NCI-H526 treated with DMSO at 0.1 percent for 48 hours (cell line): ENCODE measurements around the gene PIMREG.
"Not testable (repeated sequence)": the region's sequence is repeated elsewhere in the genome, so short reads cannot be mapped to it uniquely, and the experiment has no call there.

Experiments
- DNase-seq: peaks from one replicate; lab custom pipeline; 2025; lab: John Stamatoyannopoulos, UW

PIMREG gene

DNA sequence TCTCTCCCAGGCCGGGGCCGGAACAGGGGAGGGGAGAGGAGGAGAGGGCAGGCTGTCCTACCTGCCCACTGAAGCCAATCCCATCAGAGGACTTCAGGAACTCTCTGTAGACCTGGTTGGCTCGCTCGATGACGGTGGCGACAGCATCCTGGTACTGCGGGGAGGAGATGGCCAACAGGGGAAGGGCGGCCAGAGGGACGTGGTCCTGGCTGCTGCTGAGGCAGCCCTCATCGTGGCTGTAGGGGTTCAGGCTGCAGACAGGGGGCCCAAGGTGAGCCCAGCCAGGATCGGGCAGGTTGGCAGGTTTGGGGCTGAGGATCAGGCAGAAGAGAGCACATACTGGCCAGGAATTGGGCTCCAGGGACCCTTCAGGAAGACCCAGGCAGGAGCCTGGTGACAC, 34.2 kb downstream of the PIMREG start:
- DNase-seq = no peak

DNA sequence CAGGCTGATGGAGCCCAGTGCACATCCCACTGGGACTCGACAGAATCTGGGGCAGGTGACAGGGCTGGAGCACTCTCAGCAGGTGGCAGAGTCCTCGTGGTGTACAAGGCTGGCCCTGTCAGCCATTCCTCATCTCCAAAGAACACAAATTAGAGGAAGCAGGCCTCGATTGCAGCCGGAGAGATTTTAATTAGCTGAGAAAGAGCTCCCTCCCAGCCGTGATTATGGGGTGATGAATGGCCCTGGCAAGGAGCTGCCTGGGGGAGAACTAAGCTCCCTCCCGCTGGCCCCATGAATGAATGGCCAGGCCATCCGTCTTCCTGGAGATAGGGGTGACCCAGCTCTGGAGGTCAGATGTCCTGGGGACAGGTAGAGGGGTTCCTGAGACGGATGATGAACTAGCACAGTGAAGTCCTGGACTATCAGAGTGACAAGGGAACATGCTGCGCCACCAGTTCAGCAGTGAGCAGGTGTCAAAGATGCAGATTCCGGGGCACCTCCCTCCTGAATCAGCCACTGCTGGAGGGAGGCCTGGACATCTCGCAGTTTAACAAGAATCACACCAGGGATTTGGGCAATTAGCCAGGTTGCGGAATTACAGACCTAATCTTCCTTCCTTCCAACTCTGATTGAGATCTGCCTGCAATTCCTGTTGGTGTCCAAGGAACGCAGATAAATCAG, 35.5 kb downstream of the PIMREG start:
- no peak for DNase-seq

DNA sequence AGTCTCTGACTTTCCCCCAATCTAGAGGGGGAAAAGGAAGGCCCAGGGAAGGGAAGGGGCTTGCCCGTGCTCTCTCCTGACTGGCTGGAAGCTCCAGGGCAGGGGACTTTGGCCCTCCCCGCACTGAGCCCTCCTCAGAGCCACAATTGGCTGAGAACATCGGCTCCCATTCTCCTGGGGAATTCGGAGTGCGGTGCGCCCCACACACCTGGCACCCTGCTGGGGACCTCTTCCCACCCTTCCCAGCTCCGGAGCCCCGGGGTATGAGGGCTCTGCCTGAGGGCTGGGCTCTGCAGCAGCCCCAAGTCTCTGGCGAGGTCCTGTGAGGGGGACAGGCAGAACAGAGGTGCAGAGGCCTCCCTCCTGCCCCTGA, 36.0 kb downstream of the PIMREG start:
- no peak for DNase-seq

DNA sequence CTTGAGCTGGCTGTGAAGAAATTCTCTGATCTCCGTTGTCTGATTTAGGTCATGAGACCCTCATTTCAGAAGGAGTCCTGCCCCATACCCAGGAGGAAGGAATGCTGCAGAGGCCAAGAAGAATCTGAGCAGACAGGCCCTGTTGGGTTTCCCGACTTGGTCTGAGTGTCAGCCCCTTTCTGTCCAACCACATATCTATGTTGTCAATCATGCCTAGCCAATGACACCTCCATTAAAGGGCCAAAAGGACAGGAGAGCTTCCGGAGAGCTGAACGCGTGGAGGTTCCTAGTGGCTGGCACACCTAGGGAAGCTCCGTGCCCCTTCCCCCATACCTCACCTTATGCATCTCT, 37.8 kb downstream of the PIMREG start:
- DNase-seq = no peak

DNA sequence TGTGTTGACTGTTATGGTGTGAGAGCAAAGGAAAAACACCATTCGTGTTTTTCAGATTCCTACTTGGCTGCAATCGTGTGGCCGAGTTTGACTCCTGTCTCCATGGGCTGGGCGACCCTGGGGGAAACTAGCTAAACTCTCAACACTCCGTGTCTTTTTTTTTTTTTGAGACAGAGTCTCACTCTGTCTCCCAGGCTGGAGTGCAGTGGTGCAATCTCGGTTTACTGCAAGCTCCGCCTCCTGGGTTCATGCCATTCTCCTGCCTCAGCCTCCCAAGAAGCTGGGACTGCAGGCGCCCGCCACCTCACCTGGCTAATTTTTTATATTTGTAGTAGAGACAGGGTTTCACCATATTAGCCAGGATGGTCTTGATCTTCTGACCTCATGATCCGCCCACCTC, 38.5 kb downstream of the PIMREG start:
- DNase-seq = not testable (repeated sequence)

DNA sequence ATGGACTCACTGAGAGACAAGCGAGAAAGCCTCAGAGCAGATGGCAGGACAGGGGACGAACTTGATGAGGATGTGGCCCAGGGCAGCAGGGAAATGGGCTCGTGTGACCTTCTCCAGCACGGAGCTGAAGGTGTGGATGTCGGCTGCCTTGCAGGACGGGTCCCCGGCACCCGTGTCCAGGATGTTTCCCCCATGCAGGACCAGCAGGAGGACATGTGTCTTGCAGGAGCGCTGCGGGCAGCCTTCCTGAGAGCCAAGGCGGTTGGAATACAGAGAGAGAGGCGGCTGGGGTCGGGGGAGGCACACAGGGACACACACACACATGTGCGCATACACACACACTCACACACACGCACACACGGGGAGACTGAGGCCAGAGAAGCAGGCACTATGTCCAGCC, 39.3 kb downstream of the PIMREG start:
- no peak for DNase-seq

DNA sequence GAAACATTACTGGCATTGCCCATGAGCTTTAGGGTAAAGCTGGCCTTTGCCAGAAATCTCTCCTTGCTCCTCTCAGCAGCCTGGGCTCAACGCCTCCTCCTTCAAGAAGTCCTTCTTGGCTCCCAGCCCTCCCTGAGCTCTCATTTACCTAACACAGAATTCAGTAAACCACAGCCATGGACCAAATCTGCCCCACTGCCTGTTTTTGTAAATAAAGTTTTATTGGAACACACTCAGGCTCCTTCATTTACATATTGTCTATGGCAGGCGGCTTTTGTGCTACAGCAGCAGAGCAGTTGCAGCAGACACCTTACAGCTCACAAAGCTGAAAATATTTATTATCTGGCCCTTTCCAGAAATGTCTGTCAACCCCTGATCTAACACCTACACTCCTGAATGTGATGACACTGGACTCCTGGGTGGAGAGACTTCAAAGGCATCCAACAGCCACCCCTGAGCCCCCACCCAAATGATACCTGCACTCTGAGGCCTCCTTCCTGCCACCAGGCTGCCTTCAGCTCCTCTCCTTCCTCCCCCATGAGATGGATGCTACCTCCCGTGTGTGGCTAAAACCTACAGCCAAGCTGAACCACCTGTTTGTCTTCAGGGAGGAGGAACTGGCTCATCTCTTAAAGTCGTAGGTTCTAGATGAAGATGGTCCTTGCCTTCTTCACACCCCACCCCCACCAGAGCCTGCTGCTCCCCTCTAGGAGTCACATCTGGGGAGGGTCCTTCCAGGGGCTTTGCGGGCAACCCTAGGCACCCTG, 41.6 kb downstream of the PIMREG start:
- DNase-seq = no peak

DNA sequence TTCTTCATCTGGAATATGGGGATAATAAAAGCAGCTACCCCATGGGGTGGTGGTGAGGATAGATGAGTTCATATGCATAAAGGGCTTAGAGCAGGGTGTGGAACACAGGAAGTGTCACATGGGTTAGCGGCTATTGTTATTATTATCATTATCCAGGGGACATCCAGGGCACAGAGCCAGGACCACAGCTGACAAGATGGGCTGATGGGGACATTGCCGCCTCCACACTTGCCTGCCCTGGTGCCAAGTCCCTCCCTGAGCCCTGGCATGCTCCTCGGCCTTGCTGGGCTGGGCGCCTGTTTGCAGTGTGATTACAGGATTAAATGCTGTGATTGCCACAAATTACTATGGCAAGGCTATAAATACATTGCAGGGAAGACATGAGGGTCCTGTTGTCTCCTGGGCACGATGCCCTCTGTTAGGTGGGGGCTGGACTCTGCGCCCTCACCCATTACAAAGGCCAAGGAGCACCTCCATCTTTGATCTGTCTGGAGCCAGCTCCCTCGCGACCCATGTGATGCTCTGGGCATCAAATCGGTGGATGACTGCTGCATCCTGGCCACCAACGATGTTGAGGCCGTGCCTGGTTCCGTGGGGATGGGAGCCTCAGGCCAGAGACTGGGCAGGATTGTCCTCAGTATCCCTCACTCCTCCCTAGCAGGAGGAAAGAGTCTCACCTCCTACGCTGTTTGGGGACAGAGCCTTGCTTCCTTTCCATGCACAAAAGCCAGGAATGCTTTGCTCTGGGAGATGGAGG, 43.2 kb downstream of the PIMREG start:
- DNase-seq = no peak

DNA sequence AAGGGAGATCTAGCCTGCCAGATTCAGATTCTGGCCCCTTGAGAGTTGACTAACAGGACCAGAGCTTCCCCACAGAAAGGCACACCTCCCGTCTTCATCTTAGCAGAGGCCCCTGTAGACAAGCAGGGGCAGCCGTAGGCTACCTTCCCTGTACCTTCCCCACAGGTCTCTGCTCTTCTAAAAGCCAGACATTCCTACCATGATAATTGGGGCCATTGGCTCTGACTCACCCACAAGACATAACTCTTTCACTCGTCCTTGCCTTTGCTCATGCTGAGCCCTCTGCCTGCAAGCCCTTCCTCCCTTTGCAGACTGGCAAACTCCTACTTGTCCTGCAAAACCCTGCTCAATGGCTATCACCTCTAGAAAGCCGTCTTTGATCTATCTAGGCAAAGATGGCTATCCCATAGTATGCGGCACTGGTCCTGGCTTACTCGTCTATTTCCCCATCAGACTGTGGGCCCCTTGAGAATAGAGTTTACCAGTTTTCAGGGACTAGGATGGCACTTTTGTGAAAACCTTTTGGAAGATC, 43.8 kb downstream of the PIMREG start:
- no peak for DNase-seq

DNA sequence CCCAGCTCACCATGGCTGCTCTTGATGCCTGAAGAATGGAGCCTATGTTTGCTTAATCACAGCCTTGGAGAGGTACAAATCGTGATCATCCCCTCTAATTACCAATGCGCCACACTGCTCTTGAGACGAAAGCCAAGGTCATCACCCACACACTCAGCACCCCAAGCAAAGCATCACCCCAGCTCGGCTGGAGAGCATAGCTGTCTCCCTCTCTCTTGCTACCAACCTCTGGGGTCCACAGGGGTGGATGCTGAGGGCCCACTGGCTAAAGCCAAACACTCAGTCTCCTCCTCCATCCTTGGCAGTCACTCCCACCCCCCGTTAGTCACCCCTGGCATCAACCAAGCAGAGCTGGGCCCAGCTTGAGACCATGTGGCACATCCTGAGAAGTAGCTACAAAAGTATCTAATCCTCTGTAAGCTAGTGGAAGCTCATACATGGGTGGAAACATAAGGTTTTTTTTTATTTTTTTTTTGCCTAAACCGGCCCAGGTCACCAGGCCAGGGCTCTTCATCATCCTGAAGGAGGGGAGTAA, 44.8 kb downstream of the PIMREG start:
- DNase-seq = no peak

DNA sequence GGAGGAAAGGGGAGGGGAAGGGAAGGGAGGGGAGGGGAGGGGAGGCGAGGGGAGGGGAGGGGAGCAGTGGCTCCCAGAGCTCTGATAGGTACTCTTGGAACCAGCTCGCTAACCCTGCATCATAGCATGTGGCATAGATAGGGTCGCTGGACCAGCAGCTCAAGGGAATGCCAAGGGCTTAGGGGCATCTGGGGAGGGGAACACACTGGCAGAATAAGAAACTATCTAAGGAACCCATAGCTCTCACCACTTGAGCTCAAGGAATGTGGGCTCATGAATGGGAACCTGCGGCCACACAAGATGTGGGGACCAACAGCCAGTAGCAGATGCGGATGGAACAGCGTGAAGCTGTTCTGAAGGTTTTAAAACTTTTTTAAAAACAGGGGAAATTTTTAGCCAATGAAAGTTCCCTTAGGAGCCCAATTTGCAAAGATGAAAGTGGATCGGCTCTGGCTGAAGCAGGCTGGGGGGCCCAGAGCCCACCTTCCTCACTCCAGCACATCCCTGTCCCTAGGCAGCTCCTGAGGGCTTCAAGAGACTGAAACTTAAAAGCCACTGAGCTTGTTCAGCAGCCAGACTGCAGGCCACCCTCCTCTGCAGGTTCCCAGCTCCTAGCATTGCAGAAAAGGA, 46.9 kb downstream of the PIMREG start:
- no peak for DNase-seq

DNA sequence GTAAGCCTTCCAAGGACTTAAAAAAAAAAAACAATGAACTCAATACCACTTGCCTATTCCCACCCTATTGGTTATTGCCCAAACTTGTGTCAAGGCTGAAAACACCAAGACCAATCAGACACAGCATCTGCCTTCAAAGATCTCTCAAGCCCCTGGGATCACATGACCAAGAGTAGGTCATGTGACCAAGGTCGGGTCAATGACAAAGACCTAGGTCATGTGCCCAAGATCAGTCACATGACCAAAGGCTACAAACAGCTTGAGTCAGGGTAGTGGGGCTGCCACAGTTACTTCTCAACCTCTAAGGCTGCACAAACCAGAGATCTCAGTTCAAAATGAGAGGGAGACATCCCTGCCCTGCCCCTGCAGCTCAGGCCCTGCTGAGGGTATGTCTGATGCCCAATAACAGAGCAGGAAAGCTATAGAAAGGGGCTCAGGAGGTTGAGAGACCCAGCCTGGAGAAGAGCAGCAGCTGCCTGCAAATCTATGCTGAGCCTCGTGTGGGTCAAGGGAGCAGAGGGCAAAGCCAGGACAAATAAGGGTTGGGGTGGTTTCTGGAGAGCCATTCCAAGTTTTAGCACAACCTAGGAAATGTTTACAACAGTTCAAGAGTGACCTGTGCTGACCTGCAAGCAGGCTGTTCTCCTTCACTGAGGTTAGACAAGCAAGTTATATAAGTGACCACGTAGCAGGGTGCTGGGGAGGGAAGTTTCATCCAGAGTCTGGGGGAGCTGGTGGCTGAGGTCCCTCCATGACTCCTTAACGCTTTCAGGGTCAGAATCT, 48.8 kb downstream of the PIMREG start:
- no peak for DNase-seq

DNA sequence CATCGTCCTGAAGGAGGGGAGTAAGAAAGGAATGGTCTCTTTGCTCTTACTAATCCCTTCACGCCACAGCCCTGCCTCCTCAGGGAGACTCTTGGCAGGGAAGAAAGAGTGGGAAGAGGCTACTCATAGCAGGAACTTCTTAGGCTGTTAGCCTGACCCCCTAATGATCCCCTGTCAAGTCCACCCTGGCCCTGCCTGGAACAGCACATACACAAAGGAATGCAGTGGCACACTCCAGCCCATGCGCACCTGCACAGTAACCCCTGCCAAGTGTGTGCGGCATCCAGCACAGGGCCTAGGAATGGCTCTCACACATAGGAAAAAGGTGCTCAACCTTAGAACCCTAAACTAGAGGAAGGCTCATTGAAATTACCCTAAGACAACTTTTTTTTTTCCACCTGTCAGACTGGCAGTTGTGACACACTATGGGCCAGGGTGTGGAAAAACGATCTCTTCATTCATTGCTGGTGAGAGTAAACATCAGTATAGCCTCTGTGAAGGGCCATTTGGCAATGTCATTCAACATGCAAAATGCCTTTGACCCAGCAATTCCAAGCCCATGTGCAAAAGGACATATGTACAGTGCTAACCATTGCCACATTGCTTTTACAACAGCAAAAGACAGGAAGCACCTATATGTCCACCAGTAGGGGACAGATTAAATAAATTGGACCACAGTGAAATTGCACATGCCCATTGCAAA, 50.1 kb downstream of the PIMREG start:
- no peak for DNase-seq

DNA sequence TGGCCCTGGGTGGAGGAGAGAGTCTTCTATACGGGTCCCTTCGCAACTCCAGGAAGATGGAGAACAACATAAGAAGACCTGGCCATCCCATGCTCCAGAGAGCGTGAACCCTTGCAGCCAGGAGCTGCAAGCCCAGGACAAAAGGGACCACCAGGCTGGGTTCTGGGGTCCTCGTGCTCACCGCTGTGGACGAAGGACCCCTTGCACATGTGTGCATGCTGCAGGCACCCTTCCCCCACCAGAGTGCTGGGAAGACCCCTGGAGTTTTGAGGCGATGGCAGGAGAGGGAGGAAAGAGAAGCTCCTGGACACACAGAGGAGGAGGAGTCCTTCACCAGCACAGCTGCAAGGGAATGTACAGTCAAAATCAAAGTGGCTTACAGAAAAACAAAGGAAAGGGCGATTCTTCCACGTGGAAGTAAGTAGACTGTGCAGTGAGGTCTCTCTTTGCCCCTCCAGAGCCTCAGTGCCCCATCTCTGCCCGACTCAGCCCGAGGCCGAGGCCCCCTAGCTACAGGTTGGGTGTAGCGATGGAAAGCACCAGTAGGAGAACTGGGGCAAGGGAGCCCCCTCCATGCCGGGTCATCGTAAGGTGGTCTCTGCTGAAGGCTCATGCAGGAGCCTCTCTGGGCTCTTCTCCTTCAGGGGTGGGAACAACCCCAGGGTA, 51.3 kb downstream of the PIMREG start:
- no peak for DNase-seq

DNA sequence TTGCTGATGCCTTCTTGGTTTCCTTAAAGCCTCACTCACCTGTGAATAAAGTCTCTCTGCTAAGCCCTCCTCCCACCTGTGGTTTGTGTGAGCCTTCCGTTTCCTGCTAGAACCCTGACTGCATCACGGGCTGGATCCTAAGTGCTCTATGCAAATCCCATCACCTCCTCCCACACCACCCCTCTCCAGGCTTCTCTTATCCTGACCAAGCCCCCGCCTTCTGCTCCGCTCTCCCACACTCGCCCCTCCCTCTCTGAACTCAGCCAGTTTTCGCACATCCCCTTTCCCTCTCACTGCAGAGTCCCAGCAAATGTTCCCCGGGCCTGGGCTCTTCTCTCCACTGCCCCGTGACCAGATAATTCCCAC, 51.8 kb downstream of the PIMREG start:
- peak; percentile 88 for DNase-seq

DNA sequence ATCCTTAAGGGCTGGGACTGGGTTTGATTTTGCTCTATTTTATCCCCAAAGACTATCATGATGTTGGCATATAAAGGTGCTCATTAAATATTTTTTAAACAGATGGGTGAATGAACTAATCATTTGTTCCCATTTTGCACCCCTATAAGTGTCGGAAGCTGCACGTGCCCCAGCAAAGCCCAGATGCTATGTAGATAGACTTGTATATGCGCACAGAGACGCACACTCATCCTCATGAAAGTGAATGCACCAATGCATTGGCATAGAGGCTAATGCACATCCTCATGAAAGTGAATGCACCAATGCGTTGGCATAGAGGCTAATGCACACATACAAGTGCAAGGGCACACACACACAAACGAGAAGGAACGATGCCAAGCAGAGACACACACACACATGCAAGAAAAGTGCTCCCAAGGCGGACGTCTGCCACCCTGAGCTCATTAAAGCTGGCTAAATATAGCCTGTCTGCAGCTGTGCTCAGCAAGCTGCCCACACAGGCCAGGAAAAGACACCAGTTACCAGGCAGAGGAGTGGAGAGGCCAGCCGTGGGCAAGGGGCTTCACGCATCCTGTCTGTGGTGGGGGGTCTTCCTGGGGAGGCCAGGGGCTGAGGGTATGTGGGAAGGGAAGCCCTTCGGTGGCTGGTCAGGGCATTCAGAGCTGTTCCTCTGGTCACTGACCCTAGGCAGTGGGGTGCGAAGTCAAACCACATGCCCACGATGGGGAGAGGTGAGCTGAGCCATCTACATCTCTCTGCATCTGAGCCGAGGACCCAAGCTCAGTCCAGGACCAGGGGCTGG, 52.6 kb downstream of the PIMREG start:
- no peak for DNase-seq

DNA sequence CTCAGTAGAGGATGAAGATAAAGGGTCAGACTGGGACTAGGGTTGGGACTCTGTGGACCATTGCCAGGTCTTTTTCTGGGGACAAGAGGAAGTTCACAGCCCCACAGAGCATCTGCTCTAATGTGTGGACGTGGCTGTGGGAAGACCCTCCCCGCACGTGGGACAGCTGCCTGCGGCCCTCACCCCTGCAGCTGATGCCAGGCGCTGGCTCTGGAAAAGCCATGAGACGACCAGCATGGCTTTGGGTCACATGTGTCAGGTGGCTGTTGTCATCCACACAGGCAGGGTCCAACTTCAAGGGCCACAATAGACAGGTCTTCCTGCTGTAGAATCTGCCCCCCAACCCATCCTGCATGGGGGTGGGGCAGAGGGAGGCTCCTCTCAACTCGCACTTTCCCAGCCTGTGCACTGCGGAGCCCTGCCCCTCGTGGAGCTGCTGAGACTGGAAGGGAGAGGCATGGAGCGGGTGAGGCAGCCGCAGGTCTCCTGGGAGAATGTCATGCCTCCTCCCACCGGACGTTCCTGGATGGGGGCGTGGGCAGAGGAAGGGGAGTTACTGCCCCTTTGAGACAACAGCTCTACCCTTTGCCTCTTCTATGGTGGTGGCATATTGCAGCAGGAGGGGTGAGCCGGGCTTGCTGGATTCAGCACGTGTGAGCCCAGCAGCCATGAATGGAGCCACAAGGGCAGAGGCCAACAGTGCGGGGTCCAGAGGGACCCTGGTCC, 53.4 kb downstream of the PIMREG start:
- no peak for DNase-seq

DNA sequence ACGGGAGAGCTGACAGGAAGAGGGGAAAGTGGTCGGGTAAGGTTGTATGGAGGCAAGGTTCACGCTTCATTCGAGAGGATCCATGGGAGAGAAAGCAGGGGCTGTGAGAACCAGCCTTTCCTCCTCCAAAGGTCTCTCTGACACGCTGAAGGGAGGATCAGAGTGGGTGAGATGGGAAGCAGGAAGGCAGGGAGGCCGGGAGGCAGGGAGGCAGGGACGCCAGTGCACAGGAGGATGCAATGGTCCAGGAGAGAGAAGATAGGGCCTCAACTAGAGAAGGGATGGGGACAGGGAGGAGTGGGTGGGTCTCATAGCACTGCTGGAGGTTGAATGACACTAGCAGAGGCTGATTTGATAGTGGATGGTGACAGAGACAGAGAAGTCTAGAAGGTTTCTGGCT, 54.1 kb downstream of the PIMREG start:
- DNase-seq = no peak
